Measurements from ENCODE around the gene TRIM52. TPM values are rescaled to one million over a fixed set of nuclear protein-coding genes. Genes with fewer than 3 reads are reported as not detected.

Gene TRIM52
- polyA plus RNA-seq, 1 experiment = 6.7 TPM

DNA sequence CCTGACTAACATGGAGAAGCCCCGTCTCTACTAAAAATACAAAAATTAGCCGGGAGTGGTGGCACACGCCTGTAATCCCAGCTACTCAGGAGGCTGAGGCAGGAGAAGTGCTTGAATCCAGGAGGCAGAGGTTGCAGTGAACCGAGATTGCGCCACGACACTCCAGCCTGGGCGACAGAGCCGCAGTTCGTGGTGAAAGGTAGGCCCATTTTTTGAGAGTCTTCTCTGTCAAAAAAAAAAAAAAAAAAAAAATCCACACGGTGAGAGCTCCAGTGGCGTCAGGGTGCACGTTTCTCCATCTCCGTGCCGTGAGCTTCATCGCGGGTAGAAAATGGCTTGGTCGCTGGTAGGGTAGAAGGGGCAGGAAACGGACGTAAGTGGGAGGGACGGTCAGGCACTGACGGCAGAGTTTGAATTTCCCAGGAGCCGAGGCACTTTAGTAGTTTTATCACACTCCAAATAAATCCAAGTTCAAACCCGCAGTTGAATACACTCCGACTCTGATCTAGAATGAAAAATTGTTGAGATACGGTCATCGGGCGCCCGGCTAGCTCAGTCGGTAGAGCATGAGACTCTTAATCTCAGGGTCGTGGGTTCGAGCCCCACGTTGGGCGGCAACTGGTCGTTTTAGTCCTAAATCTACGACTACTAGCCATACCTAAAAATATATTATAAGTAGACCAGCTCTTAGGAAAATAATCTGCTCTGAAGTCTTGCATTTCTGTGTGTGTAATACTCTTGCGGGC lies 53.6 kb downstream of the TRIM52 start:
- Histone ChIP-seq H3K27me3 (ENCODE audit: control insufficient read depth, insufficient read depth, low read length) (no peaks in the 10 kb centered on the region), H3K4me3 (ENCODE audit: low read depth, low read length) (peak overlapping the region; percentile 55), H3K36me3 (ENCODE audit: control insufficient read depth, insufficient read depth, low read length) (no peaks in the 10 kb centered on the region)
- CTCF ChIA-PET = interaction anchor here (0.6 to 2.6 kb wide), 9 partner anchors 10 to 52 kb away, joined by 3 to 12 read pairs (median 5); partner anchors contain the start of gene TRIM41
- DNase-seq (ENCODE audit: low read depth) = peak; percentile 74
- POLR2A ChIA-PET = no interaction called here
- TF ChIP-seq CTCF (IDR thresholded peaks at IDR 0.05; ENCODE audit: insufficient read depth, low read depth, low read length) = no peak

DNA sequence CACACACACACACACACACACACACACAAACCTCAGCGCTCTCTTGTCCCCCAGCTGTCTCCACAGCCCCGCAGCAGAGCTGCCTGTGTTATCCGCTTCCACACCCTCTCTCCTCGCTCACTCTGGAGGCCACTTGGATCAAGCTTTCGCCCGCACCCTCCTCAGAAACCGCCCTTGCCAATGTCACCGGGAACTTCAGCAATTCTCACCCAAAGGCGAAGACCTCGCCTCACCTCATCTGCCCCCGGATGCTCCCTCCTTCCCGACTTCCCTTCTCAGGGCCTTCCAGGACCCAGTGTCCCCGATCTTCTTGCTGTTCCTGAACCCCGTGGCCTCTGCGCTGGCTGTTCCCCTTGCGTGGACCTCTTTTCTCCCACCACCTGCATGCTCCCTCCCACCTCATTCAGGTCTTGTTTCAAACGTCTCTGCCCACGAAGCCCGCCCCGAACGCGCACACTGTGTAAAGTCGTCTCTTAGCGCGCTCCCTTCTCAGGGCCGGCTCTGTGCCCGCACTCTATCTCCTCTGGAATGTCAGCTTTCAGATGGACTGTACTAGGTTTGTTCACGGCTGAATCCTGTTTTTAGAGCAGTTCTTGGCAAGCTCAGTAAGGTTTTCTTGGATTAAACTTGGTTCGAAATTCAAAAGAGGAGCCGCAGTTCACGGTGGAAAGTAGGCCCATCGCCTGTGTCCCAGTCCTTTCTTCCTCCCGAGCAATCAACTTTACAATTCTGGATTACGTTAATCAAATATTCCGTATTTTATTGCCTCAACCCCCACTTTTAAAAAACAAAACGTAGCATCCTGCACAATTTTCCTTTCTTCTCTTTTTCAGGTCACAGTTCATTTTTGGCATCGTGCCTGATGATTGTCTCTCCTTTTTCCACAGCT lies 54.9 kb downstream of the TRIM52 start:
- no peaks in the 10 kb centered on the region for H3K27me3 ChIP-seq (ENCODE audit: control insufficient read depth, insufficient read depth, low read length)
- ChIA-PET POLR2A (no interaction called here), CTCF (interaction anchor here (0.9 to 2.6 kb wide), 7 partner anchors 12 to 46 kb away, joined by 4 to 12 read pairs (median 5); partner anchors contain the start of gene TRIM41)
- DNase-seq (ENCODE audit: low read depth) = no peak
- no peak for TF ChIP-seq CTCF (IDR thresholded peaks at IDR 0.05; ENCODE audit: insufficient read depth, low read depth, low read length)
- H3K4me3 ChIP-seq (ENCODE audit: low read depth, low read length) = no peak overlapping the region; the same call in 1 of the 2 replicates
- H3K36me3 ChIP-seq (ENCODE audit: control insufficient read depth, insufficient read depth, low read length) = no peaks in the 10 kb centered on the region

Small RNA genes within 50 kb of the gene (small RNA-seq; reads per million reads assigned to genes)
- gene MIR4638 (ENCODE audit: insufficient read length, low read depth, low replicate concordance) (not detected), gene RNU6-705P (ENCODE audit: insufficient read length, low read depth, low replicate concordance) (not detected), gene SNORD95 (ENCODE audit: insufficient read length, low read depth, low replicate concordance) (not detected), gene SNORD96A (ENCODE audit: insufficient read length, low read depth, low replicate concordance) (not detected)

Other genes starting within 250 kb of the TRIM52 start
- gene BTNL9, start 220.9 kb downstream of the TRIM52 start, polyA plus RNA-seq (2011; rRNA removed) = not detected in 2 replicates
- gene OR2V1, start 130.0 kb downstream of the TRIM52 start, polyA plus RNA-seq (2011; rRNA removed) = not detected in 2 replicates
- gene OR2V2, start 113.6 kb downstream of the TRIM52 start, polyA plus RNA-seq (2011; rRNA removed) = not detected in 2 replicates
- 3.2 and 3.9 TPM in 2 replicates for gene TRIM7, start 55.9 kb downstream of the TRIM52 start, polyA plus RNA-seq (2011; rRNA removed)
- gene TRIM41, start 37.9 kb downstream of the TRIM52 start, polyA plus RNA-seq (2011; rRNA removed) = 15.2 and 15.9 TPM in 2 replicates
- 6,186 and 8,520 TPM in 2 replicates for gene RACK1, start 17.2 kb downstream of the TRIM52 start, polyA plus RNA-seq (2011; rRNA removed)
- gene OR4F3, start 106.1 kb upstream of the TRIM52 start, polyA plus RNA-seq (2011; rRNA removed) = not detected in 2 replicates